Endothelial cell of umbilical vein (primary cell): Measurements from ENCODE around the gene PRR36. TPM values are rescaled to one million over a fixed set of nuclear protein-coding genes. Genes with fewer than 3 reads are reported as not detected.

ENCODE experiments used
- BruUV-seq: library from RNA; stranded (reverse); fragments of 400-500 nt; replicated peaks from 2 replicates; lab custom pipeline; 2021; lab: Mats Ljungman, UMichigan
- CTCF ChIA-PET: fragments of 300-600, 350-600 bp; sonication (Branson Sonifier 250); formaldehyde crosslinking; loops from one replicate; lab custom pipeline; 2021; ENCODE audit warnings: antibody characterized with exemption, inconsistent platforms; lab: Charles Lee
- POLR2A ChIA-PET: fragments of 300-600, 350-600 bp; sonication (Branson Sonifier 250); formaldehyde crosslinking; loops from one replicate; lab custom pipeline; 2021; ENCODE audit warnings: antibody characterized with exemption, inconsistent platforms; lab: Charles Lee
- DNase-seq: peaks from one replicate; pipeline ENCODE4 v3.0.0-alpha.2; 2011; ENCODE audit warnings: low read depth, low spot score
- FAIRE-seq: peaks from 2 replicates; lab custom pipeline; 2011; peaks lifted over from hg19 to GRCh38; lab: Jason Lieb, UNC
- H2AFZ ChIP-seq: 2 replicates; pipeline ENCODE4 v1.6.0; 2012; ENCODE audit warnings: low read depth, low read length, control low read depth, inconsistent platforms
- H3K27ac ChIP-seq: 2 replicates; pipeline ENCODE4 v1.5.1; 2011; ENCODE audit warnings: low read depth, mild to moderate bottlenecking, control low read depth, low read length, moderate library complexity; ENCODE audit not compliant: insufficient read depth
- H3K27me3 ChIP-seq, 2 experiments: 2 replicates each; pipeline versions ENCODE4 v1.6.0 to v1.6.1; 2011; ENCODE audit warnings: low read length in 2 of 2, mixed read lengths in 1 of 2; ENCODE audit not compliant: control insufficient read depth in 2 of 2, insufficient read depth in 2 of 2
- H3K36me3 ChIP-seq, 2 experiments: 2 replicates in 1 of 2; 3 replicates in 1 of 2; pipeline ENCODE4 v1.5.1; 2011; ENCODE audit warnings: low read length in 2 of 2, mild to moderate bottlenecking in 1 of 2, moderate library complexity in 1 of 2; ENCODE audit not compliant: control insufficient read depth in 2 of 2, insufficient read depth in 2 of 2; ENCODE audit errors: extremely low read depth in 1 of 2
- H3K4me1 ChIP-seq: 3 replicates; pipeline ENCODE4 v1.5.1; 2011; ENCODE audit warnings: mild to moderate bottlenecking, low read length; ENCODE audit not compliant: control insufficient read depth, insufficient read depth; ENCODE audit errors: extremely low read depth
- H3K4me2 ChIP-seq: 2 replicates; pipeline ENCODE4 v1.6.1; 2011; ENCODE audit warnings: low read length, control low read depth, mixed read lengths; ENCODE audit not compliant: insufficient read depth
- H3K4me3 ChIP-seq, 3 experiments: fragments of 200-600 bp in 1 of 3; sonication (generic), shearing (Covaris generic) in 1 of 3; replicated peaks in 1 of 3; 2 replicates each; pipeline ENCODE4 v1.5.1; 2011 to 2016; ENCODE audit warnings: control low read depth in 3 of 3, low read length in 3 of 3, mild to moderate bottlenecking in 2 of 3, inconsistent platforms in 1 of 3, low read depth in 1 of 3, moderate library complexity in 1 of 3; ENCODE audit not compliant: insufficient read depth in 1 of 3
- H3K79me2 ChIP-seq: 2 replicates; pipeline ENCODE4 v1.6.0; 2012; ENCODE audit warnings: low read length, inconsistent platforms; ENCODE audit not compliant: control insufficient read depth, insufficient read depth
- H3K9ac ChIP-seq: replicated peaks from 2 replicates; pipeline ENCODE3; 2011; ENCODE audit warnings: low read length, control low read depth; ENCODE audit not compliant: insufficient read depth; ENCODE audit errors: extremely low read depth
- H3K9me1 ChIP-seq: replicated peaks from 3 replicates; pipeline ENCODE4 v1.6.0; 2011; ENCODE audit warnings: mild to moderate bottlenecking, low read length; ENCODE audit not compliant: control insufficient read depth, insufficient read depth; ENCODE audit errors: extremely low read depth
- H3K9me3 ChIP-seq: replicated peaks from 2 replicates; pipeline ENCODE4 v1.5.1; 2012; ENCODE audit warnings: low read length, inconsistent platforms; ENCODE audit not compliant: control insufficient read depth, insufficient read depth
- H4K20me1 ChIP-seq: replicated peaks from 2 replicates; pipeline ENCODE3; 2011; ENCODE audit warnings: mild to moderate bottlenecking, low read length; ENCODE audit not compliant: control insufficient read depth, insufficient read depth; ENCODE audit errors: extremely low read depth
- EZH2 ChIP-seq: IDR thresholded peaks from 2 replicates; pipeline ENCODE4 v1.6.1; 2012; ENCODE audit warnings: borderline replicate concordance, low read depth, mild to moderate bottlenecking, moderate library complexity, low read length, inconsistent platforms; ENCODE audit not compliant: severe bottlenecking
- FOS ChIP-seq: IDR thresholded peaks from 2 replicates; pipeline ENCODE4 v1.6.1; 2011; ENCODE audit warnings: mild to moderate bottlenecking, low read length, moderate library complexity, borderline replicate concordance; ENCODE audit not compliant: insufficient read depth
- GATA2 ChIP-seq: IDR thresholded peaks from 2 replicates; pipeline ENCODE4 v1.7.0; 2011; ENCODE audit warnings: low read depth, mild to moderate bottlenecking, moderate library complexity, mixed read lengths, low read length; ENCODE audit not compliant: insufficient read length, insufficient read depth
- JUN ChIP-seq: IDR thresholded peaks from 2 replicates; pipeline ENCODE4 v1.6.1; 2011; ENCODE audit warnings: borderline replicate concordance, low read depth; ENCODE audit not compliant: insufficient read length, insufficient read depth
- MYC ChIP-seq: IDR thresholded peaks from one replicate; pipeline ENCODE4 v1.6.1; 2011; ENCODE audit warnings: mild to moderate bottlenecking, low read depth, low read length
- POLR2A ChIP-seq: IDR thresholded peaks from 2 replicates; pipeline ENCODE4 v1.6.1; 2012; ENCODE audit warnings: low read depth, mild to moderate bottlenecking, control low read depth, low read length
- POLR2AphosphoS5 ChIP-seq: IDR thresholded peaks from 2 replicates; pipeline ENCODE4 v1.6.1; 2012; ENCODE audit warnings: low read depth, mild to moderate bottlenecking, control low read depth, low read length, moderate library complexity; ENCODE audit not compliant: insufficient read depth
- dilution Hi-C: fragments of 300-500 bp; cut with MboI; formaldehyde crosslinking; loops from one replicate; pipeline ENCODE4 v1.15.0; 2019; ENCODE audit warnings: low sequenced_read_pairs; ENCODE audit not compliant: extremely low pct_ligation_motif_present
- intact Hi-C: fragments of 100-400 bp; cut with micrococcal nuclease; formaldehyde crosslinking; loops from one replicate; pipeline ENCODE4 v1.10.0; 2022
- polyA plus RNA-seq, 4 experiments: library from polyadenylated mRNA; depleted of rRNA in 3 of 4; stranded (reverse) in 3 of 4; unstranded in 1 of 4; fragments of >200 nt; gene quantifications; 2 replicates each; pipeline versions ENCODE4 v1.2.1 to v1.2.3, GENCODE V29; 2011 to 2012; ENCODE audit warnings: missing spikeins in 1 of 4
- total RNA-seq: library from RNA; stranded (reverse); gene quantifications from 2 replicates; pipeline ENCODE4 v1.2.3, GENCODE V29; 2021
- TF ChIP-seq, protein P1 (sequence below): IDR thresholded peaks from 2 replicates; pipeline ENCODE4 v1.6.1; 2011; ENCODE audit not compliant: insufficient read depth, insufficient read length
- TF ChIP-seq, protein P2 (sequence below), 2 donors: IDR thresholded peaks; 1 replicate in 1 of 2; 2 replicates in 1 of 2; pipeline ENCODE4 v1.5.1; 2011; ENCODE audit warnings: low read length in 2 of 2, mild to moderate bottlenecking in 2 of 2, moderate library complexity in 2 of 2, control low read depth in 1 of 2, inconsistent platforms in 1 of 2, low read depth in 1 of 2; ENCODE audit not compliant: insufficient read depth in 1 of 2; ENCODE audit errors: extremely low read depth in 1 of 2

Gene PRR36
- total and polyA plus RNA-seq, 2 donors (not counting 3 experiments of a cell fraction or from before 2014, with no cell fraction given), result not detected

DNA sequence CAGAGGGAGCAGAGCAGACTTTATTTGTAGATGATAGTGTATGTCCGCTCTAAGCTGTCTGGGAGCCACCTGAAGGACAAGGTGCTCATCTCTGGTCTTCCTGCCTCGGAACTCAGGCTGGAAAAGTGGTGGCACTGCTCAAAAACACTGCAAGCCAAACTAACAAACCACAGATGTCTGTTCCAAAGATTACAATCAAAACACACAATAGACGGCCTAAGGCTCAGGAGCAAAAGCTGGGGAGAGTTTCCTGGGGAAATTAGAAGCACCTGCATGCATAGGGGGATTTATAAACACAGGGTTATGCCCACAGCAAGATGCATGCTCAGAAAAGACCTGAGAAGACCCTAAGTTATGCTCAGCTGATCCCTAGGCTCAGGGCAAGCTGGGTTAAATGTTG is 53.6 kb downstream of the PRR36 start:
- Histone ChIP-seq H3K27ac (no peak overlapping the region), H3K36me3 (no peaks in the 10 kb centered on the region), H3K4me2 (no peak overlapping the region), H3K9me3 (no peaks in the 10 kb centered on the region), H4K20me1 (no peaks in the 10 kb centered on the region), H3K27me3 (no peaks in the 10 kb centered on the region), H2AFZ (no peak overlapping the region), H3K4me1 (no peaks in the 10 kb centered on the region), H3K4me3 (no peak overlapping the region), H3K79me2 (no peaks in the 10 kb centered on the region), H3K9ac (no peak overlapping the region), H3K9me1 (no peaks in the 10 kb centered on the region)
- DNase-seq (no peak), FAIRE-seq (no peak)
- ChIA-PET POLR2A (no interaction called here), CTCF (interaction anchor here (0.6 to 1.7 kb wide), 5 partner anchors 8 to 252 kb away, joined by 3 to 9 read pairs (median 3); partner anchors contain the start of gene TRAPPC5)
- dilution Hi-C loops, result no loop called here
- BruUV-seq, result no TSS peak
- TF ChIP-seq POLR2AphosphoS5 (no peak), EZH2 (no peak), GATA2 (no peak), FOS (no peak), JUN (no peak), MYC (no peak), POLR2A (no peak)
- TF ChIP-seq, protein P1, sequence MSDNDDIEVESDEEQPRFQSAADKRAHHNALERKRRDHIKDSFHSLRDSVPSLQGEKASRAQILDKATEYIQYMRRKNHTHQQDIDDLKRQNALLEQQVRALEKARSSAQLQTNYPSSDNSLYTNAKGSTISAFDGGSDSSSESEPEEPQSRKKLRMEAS, result no peak
- TF ChIP-seq, protein P2, sequence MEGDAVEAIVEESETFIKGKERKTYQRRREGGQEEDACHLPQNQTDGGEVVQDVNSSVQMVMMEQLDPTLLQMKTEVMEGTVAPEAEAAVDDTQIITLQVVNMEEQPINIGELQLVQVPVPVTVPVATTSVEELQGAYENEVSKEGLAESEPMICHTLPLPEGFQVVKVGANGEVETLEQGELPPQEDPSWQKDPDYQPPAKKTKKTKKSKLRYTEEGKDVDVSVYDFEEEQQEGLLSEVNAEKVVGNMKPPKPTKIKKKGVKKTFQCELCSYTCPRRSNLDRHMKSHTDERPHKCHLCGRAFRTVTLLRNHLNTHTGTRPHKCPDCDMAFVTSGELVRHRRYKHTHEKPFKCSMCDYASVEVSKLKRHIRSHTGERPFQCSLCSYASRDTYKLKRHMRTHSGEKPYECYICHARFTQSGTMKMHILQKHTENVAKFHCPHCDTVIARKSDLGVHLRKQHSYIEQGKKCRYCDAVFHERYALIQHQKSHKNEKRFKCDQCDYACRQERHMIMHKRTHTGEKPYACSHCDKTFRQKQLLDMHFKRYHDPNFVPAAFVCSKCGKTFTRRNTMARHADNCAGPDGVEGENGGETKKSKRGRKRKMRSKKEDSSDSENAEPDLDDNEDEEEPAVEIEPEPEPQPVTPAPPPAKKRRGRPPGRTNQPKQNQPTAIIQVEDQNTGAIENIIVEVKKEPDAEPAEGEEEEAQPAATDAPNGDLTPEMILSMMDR (IDR thresholded peaks at IDR 0.05; ENCODE audit: extremely low read depth in 1 of 2, insufficient read depth in 1 of 2, low read depth in 1 of 2, low read length in 2 of 2), result no peak
- intact Hi-C loops, result no loop called here
